GM18951 (cell line): ENCODE results near the gene C12orf57.
A peak's percentile ranks its signal among the peaks of the same experiment; 100 is the strongest.

Source experiments
- POLR2A ChIP-seq: IDR thresholded peaks from 4 replicates; pipeline ENCODE4 v1.6.1; 2011; ENCODE audit warnings: mild to moderate bottlenecking; ENCODE audit not compliant: insufficient read length, insufficient read depth; ENCODE audit errors: extremely low read depth
- in situ Hi-C: fragments of 300-500 bp; cut with MboI; formaldehyde crosslinking; loops from one replicate; pipeline ENCODE4 v1.12.0; 2022; ENCODE audit warnings: low sequenced_read_pairs, mixed read lengths, inconsistent platforms; ENCODE audit not compliant: unreplicated experiment

Gene C12orf57

GRCh38 chr12:6947615-6948014 is 3.8 kb downstream of the C12orf57 start:
- in situ Hi-C loops, result loop anchor here (10.0 kb wide), 1 partner anchor 157 kb away; the partner anchor contains the start of gene C1RL
- TF ChIP-seq POLR2A, result no peak

- in situ Hi-C loops, result loop anchor here (10.0 kb wide), 1 partner anchor 156 kb away; the partner anchor contains the start of gene C1RL
- no peak for TF ChIP-seq POLR2A
Observed at GRCh38 chr12:6948873-6949594, 5.2 kb downstream of the C12orf57 start.

GRCh38 chr12:6950401-6950801 is 6.6 kb downstream of the C12orf57 start:
- in situ Hi-C loops, result no loop called here
- no peak for TF ChIP-seq POLR2A

GRCh38 chr12:6950811-6951540 is 7.2 kb downstream of the C12orf57 start, which contains the start of gene PTPN6:
PTPN6 (plus strand) TSS chr12:6951356; CDS start chr12:6951513, 157 bp downstream.
- in situ Hi-C loops, result no loop called here
- peak; percentile 95 for TF ChIP-seq POLR2A

GRCh38 chr12:6951551-6952120 is 7.8 kb downstream of the C12orf57 start:
- in situ Hi-C loops, result no loop called here
- no peak for TF ChIP-seq POLR2A

- peak; percentile 17 for TF ChIP-seq POLR2A
- in situ Hi-C loops, result no loop called here
Observed at GRCh38 chr12:6952121-6952862, 8.5 kb downstream of the C12orf57 start.

GRCh38 chr12:6952863-6953441 is 9.1 kb downstream of the C12orf57 start:
- in situ Hi-C loops, result no loop called here
- TF ChIP-seq POLR2A, result no peak

- peak; percentile 99 for TF ChIP-seq POLR2A
- in situ Hi-C loops, result no loop called here
Observed at GRCh38 chr12:6953442-6954315, 9.9 kb downstream of the C12orf57 start.

- peak; percentile 16 for TF ChIP-seq POLR2A
- in situ Hi-C loops, result no loop called here
Observed at GRCh38 chr12:6954316-6955107, 10.7 kb downstream of the C12orf57 start.

- in situ Hi-C loops, result no loop called here
- peak; percentile 6 for TF ChIP-seq POLR2A
Observed at GRCh38 chr12:6955108-6956020, 11.5 kb downstream of the C12orf57 start.

GRCh38 chr12:6956021-6956727 is 12.4 kb downstream of the C12orf57 start:
- TF ChIP-seq POLR2A, result peak; percentile 33
- in situ Hi-C loops, result no loop called here
